ENCODE data around the gene OTOP2.

Gene OTOP2

GRCh38 chr17:74937064-74938051, 13.3 kb downstream of the OTOP2 start:
- no peak for TF ChIP-seq CTCF (IDR thresholded peaks at IDR 0.05)
- Histone ChIP-seq H3K9ac (no peak overlapping the region), H3K4me3 (ENCODE audit: low read depth, low read length) (no peak overlapping the region), H3K36me3 (ENCODE audit: control insufficient read depth, insufficient read depth, low read length) (no peaks in the 10 kb centered on the region), H3K79me2 (no peaks in the 10 kb centered on the region), H3K27ac (no peak overlapping the region), H2AFZ (no peak overlapping the region), H3K4me1 (peaks cover 4% of the 10 kb centered on the region), H3K4me2 (ENCODE audit: low read length) (no peak overlapping the region), H3K9me3 (ENCODE audit: control insufficient read depth, low read length) (no peaks in the 10 kb centered on the region), H3K27me3 (ENCODE audit: control insufficient read depth, insufficient read depth, low read length) (peaks cover 8% of the 10 kb centered on the region)

- Histone ChIP-seq H3K27me3 (ENCODE audit: control insufficient read depth, insufficient read depth, low read length) (peaks cover 8% of the 10 kb centered on the region), H3K9me3 (ENCODE audit: control insufficient read depth, low read length) (no peaks in the 10 kb centered on the region), H3K4me3 (ENCODE audit: low read depth, low read length) (no peak overlapping the region), H3K9ac (no peak overlapping the region), H3K4me1 (peaks cover 4% of the 10 kb centered on the region), H3K27ac (no peak overlapping the region), H3K36me3 (ENCODE audit: control insufficient read depth, insufficient read depth, low read length) (no peaks in the 10 kb centered on the region), H2AFZ (no peak overlapping the region), H3K79me2 (no peaks in the 10 kb centered on the region), H3K4me2 (ENCODE audit: low read length) (no peak overlapping the region)
- TF ChIP-seq CTCF (IDR thresholded peaks at IDR 0.05), result no peak
These were observed 14.3 kb downstream of the OTOP2 start for GRCh38 chr17:74938194-74938950.

GRCh38 chr17:74939534-74939933, 15.5 kb downstream of the OTOP2 start:
- H3K4me2 ChIP-seq (ENCODE audit: low read length), result no peak overlapping the region
- TF ChIP-seq CTCF (IDR thresholded peaks at IDR 0.05), result no peak
- H3K27ac ChIP-seq, result no peak overlapping the region
- H3K9me3 ChIP-seq (ENCODE audit: control insufficient read depth, low read length), result no peaks in the 10 kb centered on the region
- H3K36me3 ChIP-seq (ENCODE audit: control insufficient read depth, insufficient read depth, low read length), result no peaks in the 10 kb centered on the region
- no peak overlapping the region for H3K4me3 ChIP-seq (ENCODE audit: low read depth, low read length)
- no peak overlapping the region for H3K9ac ChIP-seq
- no peaks in the 10 kb centered on the region for H3K79me2 ChIP-seq
- no peak overlapping the region for H2AFZ ChIP-seq
- H3K4me1 ChIP-seq, result peaks cover 4% of the 10 kb centered on the region
- H3K27me3 ChIP-seq (ENCODE audit: control insufficient read depth, insufficient read depth, low read length), result peaks cover 8% of the 10 kb centered on the region

GRCh38 chr17:74941128-74941725, 17.2 kb downstream of the OTOP2 start:
- Histone ChIP-seq H3K4me3 (ENCODE audit: low read depth, low read length) (no peak overlapping the region), H3K9ac (no peak overlapping the region), H2AFZ (peak overlapping the region; percentile 33), H3K27me3 (ENCODE audit: control insufficient read depth, insufficient read depth, low read length) (peaks cover 2% of the 10 kb centered on the region), H3K4me2 (ENCODE audit: low read length) (no peak overlapping the region), H3K36me3 (ENCODE audit: control insufficient read depth, insufficient read depth, low read length) (no peaks in the 10 kb centered on the region), H3K79me2 (no peaks in the 10 kb centered on the region), H3K27ac (no peak overlapping the region), H3K4me1 (peaks cover 4% of the 10 kb centered on the region), H3K9me3 (ENCODE audit: control insufficient read depth, low read length) (no peaks in the 10 kb centered on the region)
- TF ChIP-seq CTCF (IDR thresholded peaks at IDR 0.05), result no peak
